GM23248 (cell line): Measurements from ENCODE around the gene ITPRIPL1.

Source experiments
- EZH2 ChIP-seq: fragments of 200-600 bp; sonication (generic); IDR thresholded peaks from 2 replicates; pipeline ENCODE4 v1.6.1; 2018; ENCODE audit warnings: antibody characterized with exemption, mild to moderate bottlenecking; ENCODE audit not compliant: insufficient read depth, poor library complexity, severe bottlenecking
- EZH2phosphoT487 ChIP-seq: fragments of 200-600 bp; sonication (generic); IDR thresholded peaks from 2 replicates; pipeline ENCODE4 v1.6.1; 2018; ENCODE audit warnings: antibody characterized with exemption, moderate library complexity, mild to moderate bottlenecking, low read depth; ENCODE audit not compliant: insufficient read depth

- TF ChIP-seq EZH2phosphoT487 (no peak), EZH2 (peak; percentile 21)
Measured at GRCh38 chr2:96325041-96325883, at the start of gene ITPRIPL1.
